SK-N-SH (cell line): ENCODE measurements around the gene PSMG4.

Experiments
- CTCF ChIP-seq: fragments of 200-600 bp; sonication (generic); IDR thresholded peaks from 2 replicates; pipeline ENCODE4 v1.6.1; 2017; ENCODE audit warnings: antibody characterized with exemption, mild to moderate bottlenecking, moderate library complexity
- FOSL2 ChIP-seq: IDR thresholded peaks from 2 replicates; pipeline ENCODE4 v1.4.0; 2012; ENCODE audit warnings: low read depth, mild to moderate bottlenecking, moderate library complexity, borderline replicate concordance
- GABPA ChIP-seq: IDR thresholded peaks from 2 replicates; pipeline ENCODE4 v1.4.0; 2012; ENCODE audit warnings: low read depth, mild to moderate bottlenecking
- JUND ChIP-seq: IDR thresholded peaks from 2 replicates; pipeline ENCODE4 v1.4.0; 2012
- MAX ChIP-seq: IDR thresholded peaks from 2 replicates; pipeline ENCODE4 v1.4.0; 2012; ENCODE audit warnings: low read depth
- POLR2AphosphoS5 ChIP-seq: IDR thresholded peaks from 2 replicates; pipeline ENCODE4 v1.6.1; 2012; ENCODE audit warnings: low read depth, low read length
- REST ChIP-seq: IDR thresholded peaks from 2 replicates; pipeline ENCODE4 v1.6.1; 2012; ENCODE audit warnings: mild to moderate bottlenecking, low read depth, low read length, moderate library complexity

- TF ChIP-seq POLR2AphosphoS5 (no peak), CTCF (no peak), JUND (no peak), MAX (no peak), REST (no peak), GABPA (no peak), FOSL2 (no peak)
Measured at GRCh38 chr6:3273707-3274521, 15.2 kb downstream of the PSMG4 start.
